Central memory CD8-positive, alpha-beta T cell (primary cell): ENCODE measurements around the gene FAM110D.

Source experiments
- ATAC-seq: fragments of 150-1000 bp; cut with Tn5 transposase; replicated peaks from 2 replicates; pipeline ENCODE4 v1.10.0; 2022; ENCODE audit warnings: mild to moderate bottlenecking, moderate FRiP score, moderate number of reproducible peaks; ENCODE audit not compliant: poor library complexity, severe bottlenecking; ENCODE audit errors: extremely low read depth
- DNase-seq, 2 donors: peaks; one replicate each; pipeline ENCODE4 v3.0.0; 2021; ENCODE audit warnings: low spot score in 2 of 2
- H3K27ac Mint-ChIP-seq: one replicate; pipeline ENCODE4 v1.8.0; 2022; ENCODE audit warnings: low read depth, mild to moderate bottlenecking, moderate library complexity, mixed read lengths
- H3K27me3 Mint-ChIP-seq: one replicate; pipeline ENCODE4 v1.8.0; 2022; ENCODE audit warnings: mixed read lengths
- H3K36me3 Mint-ChIP-seq: one replicate; pipeline ENCODE4 v1.8.0; 2022; ENCODE audit warnings: mild to moderate bottlenecking, moderate library complexity, mixed read lengths; ENCODE audit not compliant: insufficient read depth
- H3K4me1 Mint-ChIP-seq: one replicate; pipeline ENCODE4 v1.8.0; 2022; ENCODE audit warnings: mixed read lengths
- H3K4me3 Mint-ChIP-seq: one replicate; pipeline ENCODE4 v1.8.0; 2022; ENCODE audit warnings: mild to moderate bottlenecking, moderate library complexity, mixed read lengths
- H3K9me3 Mint-ChIP-seq: one replicate; pipeline ENCODE4 v1.8.0; 2022; ENCODE audit warnings: mixed read lengths

The FAM110D gene

GRCh38 chr1:26190373-26190987, 31.6 kb downstream of the FAM110D start, which contains the start of gene CATSPER4:
CATSPER4 (plus strand) TSS chr1:26190602; CDS start chr1:26190628, 26 bp downstream.
- Mint-ChIP-seq H3K4me1 (peaks cover 9% of the 10 kb centered on the region), H3K4me3 (no peak within 1 kb of the TSS), H3K36me3 (no peaks in the 10 kb centered on the region), H3K27me3 (no peaks in the 10 kb centered on the region), H3K9me3 (no peaks in the 10 kb centered on the region), H3K27ac (no peak within 1 kb of the TSS)
- no peak for ATAC-seq
- no peak for DNase-seq

- Mint-ChIP-seq H3K36me3 (no peaks in the 10 kb centered on the region), H3K27me3 (no peaks in the 10 kb centered on the region), H3K9me3 (no peaks in the 10 kb centered on the region), H3K27ac (no peak overlapping the region), H3K4me1 (peaks cover 9% of the 10 kb centered on the region), H3K4me3 (peak overlapping the region; percentile 3)
- DNase-seq (no peak), ATAC-seq (no peak)
These were observed 32.9 kb downstream of the FAM110D start for GRCh38 chr1:26191739-26192138.

GRCh38 chr1:26195805-26196204, 36.9 kb downstream of the FAM110D start:
- no peak overlapping the region for H3K27ac Mint-ChIP-seq
- peaks cover 17% of the 10 kb centered on the region for H3K27me3 Mint-ChIP-seq
- DNase-seq (no peak), ATAC-seq (no peak)
- no peak overlapping the region for H3K4me3 Mint-ChIP-seq
- H3K4me1 Mint-ChIP-seq, result peaks cover 14% of the 10 kb centered on the region
- H3K36me3 Mint-ChIP-seq, result no peaks in the 10 kb centered on the region
- H3K9me3 Mint-ChIP-seq, result no peaks in the 10 kb centered on the region

- Mint-ChIP-seq H3K4me3 (no peak overlapping the region), H3K4me1 (peaks cover 14% of the 10 kb centered on the region), H3K27me3 (peaks cover 17% of the 10 kb centered on the region), H3K9me3 (no peaks in the 10 kb centered on the region), H3K36me3 (no peaks in the 10 kb centered on the region), H3K27ac (no peak overlapping the region)
- DNase-seq, result no peak
- no peak for ATAC-seq
These were observed 38.4 kb downstream of the FAM110D start for GRCh38 chr1:26197301-26197700.

GRCh38 chr1:26197813-26198212, 38.9 kb downstream of the FAM110D start:
- no peak for DNase-seq
- no peak overlapping the region for H3K4me3 Mint-ChIP-seq
- peaks cover 17% of the 10 kb centered on the region for H3K27me3 Mint-ChIP-seq
- H3K36me3 Mint-ChIP-seq, result no peaks in the 10 kb centered on the region
- peaks cover 18% of the 10 kb centered on the region for H3K4me1 Mint-ChIP-seq
- H3K9me3 Mint-ChIP-seq, result no peaks in the 10 kb centered on the region
- H3K27ac Mint-ChIP-seq, result no peak overlapping the region
- no peak for ATAC-seq

- Mint-ChIP-seq H3K27ac (no peak overlapping the region), H3K4me1 (peaks cover 18% of the 10 kb centered on the region), H3K36me3 (no peaks in the 10 kb centered on the region), H3K4me3 (no peak overlapping the region), H3K9me3 (no peaks in the 10 kb centered on the region), H3K27me3 (peaks cover 17% of the 10 kb centered on the region)
- ATAC-seq (no peak), DNase-seq (no peak)
These were observed 41.5 kb downstream of the FAM110D start for GRCh38 chr1:26200413-26200812.

GRCh38 chr1:26203642-26204318, 44.9 kb downstream of the FAM110D start:
- peaks cover 4% of the 10 kb centered on the region for H3K27me3 Mint-ChIP-seq
- no peak overlapping the region for H3K4me3 Mint-ChIP-seq
- ATAC-seq (no peak), DNase-seq (no peak)
- no peaks in the 10 kb centered on the region for H3K9me3 Mint-ChIP-seq
- H3K36me3 Mint-ChIP-seq, result no peaks in the 10 kb centered on the region
- peaks cover 18% of the 10 kb centered on the region for H3K4me1 Mint-ChIP-seq
- H3K27ac Mint-ChIP-seq, result no peak overlapping the region

GRCh38 chr1:26210147-26210870, 51.4 kb downstream of the FAM110D start:
- H3K36me3 Mint-ChIP-seq, result no peaks in the 10 kb centered on the region
- no peak for ATAC-seq
- no peaks in the 10 kb centered on the region for H3K27me3 Mint-ChIP-seq
- no peaks in the 10 kb centered on the region for H3K9me3 Mint-ChIP-seq
- DNase-seq, result no peak
- no peak overlapping the region for H3K27ac Mint-ChIP-seq
- H3K4me3 Mint-ChIP-seq, result no peak overlapping the region
- no peaks in the 10 kb centered on the region for H3K4me1 Mint-ChIP-seq

GRCh38 chr1:26212726-26213125, 53.8 kb downstream of the FAM110D start:
- Mint-ChIP-seq H3K27ac (no peak overlapping the region), H3K36me3 (no peaks in the 10 kb centered on the region), H3K27me3 (no peaks in the 10 kb centered on the region), H3K9me3 (no peaks in the 10 kb centered on the region), H3K4me1 (no peaks in the 10 kb centered on the region), H3K4me3 (no peak overlapping the region)
- no peak for DNase-seq
- ATAC-seq, result no peak

GRCh38 chr1:26213335-26213905, 54.5 kb downstream of the FAM110D start:
- Mint-ChIP-seq H3K36me3 (no peaks in the 10 kb centered on the region), H3K27ac (no peak overlapping the region), H3K4me3 (no peak overlapping the region), H3K9me3 (no peaks in the 10 kb centered on the region), H3K4me1 (no peaks in the 10 kb centered on the region), H3K27me3 (no peaks in the 10 kb centered on the region)
- DNase-seq (no peak), ATAC-seq (no peak)
